A673 (cell line): Measurements from ENCODE around the gene EXOC8.

ENCODE experiments used
- CTCF ChIP-seq: fragments of 300-800, 200-600 bp; sonication (generic); conservative IDR thresholded peaks from 2 replicates; pipeline ENCODE4 v1.5.1; 2017; ENCODE audit warnings: low read depth, mild to moderate bottlenecking, antibody characterized with exemption, low read length, moderate library complexity, mixed read lengths
- EZH2 ChIP-seq: fragments of 200-600 bp; sonication (generic); IDR thresholded peaks from 2 replicates; pipeline ENCODE4 v1.6.1; 2017; ENCODE audit warnings: borderline replicate concordance, low read depth, mild to moderate bottlenecking, mixed read lengths, antibody characterized with exemption, low read length; ENCODE audit not compliant: poor library complexity, severe bottlenecking

- TF ChIP-seq EZH2 (no peak), CTCF (no peak)
These were observed 847 bp upstream of the EXOC8 start, which contains the start of gene SPRTN for GRCh38 chr1:231338270-231339128.
